Chondrocyte (in vitro differentiated cells): Measurements from ENCODE around the gene TCF7L2. TPM values are rescaled to one million over a fixed set of nuclear protein-coding genes. Genes with fewer than 3 reads are reported as not detected.

Experiments used
- DNase-seq: peaks from one replicate; pipeline ENCODE4 v3.0.0; 2021; ENCODE audit warnings: mixed read lengths, low spot score
- H3K27ac Mint-ChIP-seq: one replicate; pipeline ENCODE4 v1.8.0; 2021; ENCODE audit warnings: mild to moderate bottlenecking, moderate library complexity, mixed read lengths; ENCODE audit not compliant: unreplicated experiment
- H3K27me3 Mint-ChIP-seq: 2 replicates; pipeline ENCODE4 v1.8.0; 2021; ENCODE audit warnings: low read depth, mixed read lengths
- H3K36me3 Mint-ChIP-seq: 2 replicates; pipeline ENCODE4 v1.8.0; 2021; ENCODE audit warnings: low read depth, mixed read lengths
- H3K4me1 Mint-ChIP-seq: 2 replicates; pipeline ENCODE4 v1.8.0; 2021; ENCODE audit warnings: low read depth, mild to moderate bottlenecking, mixed read lengths
- H3K4me3 Mint-ChIP-seq: one replicate; pipeline ENCODE4 v1.8.0; 2021; ENCODE audit warnings: mild to moderate bottlenecking, moderate library complexity, mixed read lengths; ENCODE audit not compliant: unreplicated experiment
- H3K9me3 Mint-ChIP-seq: 2 replicates; pipeline ENCODE4 v1.8.0; 2021; ENCODE audit warnings: low read depth, mixed read lengths
- CTCF ChIP-seq: fragments of 200-600 bp; sonication (generic); IDR thresholded peaks from 2 replicates; pipeline ENCODE4 v1.5.0; 2021; ENCODE audit warnings: antibody characterized with exemption, mild to moderate bottlenecking, moderate library complexity
- total RNA-seq: library from RNA; stranded (reverse); gene quantifications from 3 replicates; pipeline ENCODE4 v1.2.1, GENCODE V29; 2021

TCF7L2 gene
- total RNA-seq, 1 donor from 2014 or later = 30.9 TPM

GRCh38 chr10:112961609-112962008 is 11.6 kb downstream of the TCF7L2 start:
- Mint-ChIP-seq H3K27me3 (no peaks in the 10 kb centered on the region), H3K27ac (peak overlapping the region; percentile 22), H3K4me3 (no peak overlapping the region), H3K4me1 (peaks cover 89% of the 10 kb centered on the region), H3K9me3 (no peaks in the 10 kb centered on the region), H3K36me3 (peaks cover 7% of the 10 kb centered on the region)
- DNase-seq = no peak
- TF ChIP-seq CTCF = no peak

GRCh38 chr10:112962343-112962742 is 12.3 kb downstream of the TCF7L2 start:
- TF ChIP-seq CTCF = no peak
- H3K27me3 Mint-ChIP-seq = no peaks in the 10 kb centered on the region
- no peak for DNase-seq
- peak overlapping the region; percentile 22 for H3K27ac Mint-ChIP-seq
- H3K9me3 Mint-ChIP-seq = no peaks in the 10 kb centered on the region
- H3K36me3 Mint-ChIP-seq = peaks cover 7% of the 10 kb centered on the region
- peaks cover 89% of the 10 kb centered on the region for H3K4me1 Mint-ChIP-seq
- H3K4me3 Mint-ChIP-seq = no peak overlapping the region

- Mint-ChIP-seq H3K4me1 (peaks cover 74% of the 10 kb centered on the region), H3K36me3 (peaks cover 7% of the 10 kb centered on the region), H3K27me3 (no peaks in the 10 kb centered on the region), H3K4me3 (no peak overlapping the region), H3K9me3 (no peaks in the 10 kb centered on the region), H3K27ac (peak overlapping the region; percentile 68)
- no peak for DNase-seq
- no peak for TF ChIP-seq CTCF
Observed at GRCh38 chr10:112963835-112964234, 13.8 kb downstream of the TCF7L2 start.

- H3K4me3 Mint-ChIP-seq = no peak overlapping the region
- peaks cover 68% of the 10 kb centered on the region for H3K4me1 Mint-ChIP-seq
- H3K9me3 Mint-ChIP-seq = no peaks in the 10 kb centered on the region
- no peak for TF ChIP-seq CTCF
- H3K27ac Mint-ChIP-seq = peak overlapping the region; percentile 68
- no peak for DNase-seq
- H3K36me3 Mint-ChIP-seq = peaks cover 11% of the 10 kb centered on the region
- H3K27me3 Mint-ChIP-seq = no peaks in the 10 kb centered on the region
Observed at GRCh38 chr10:112964482-112964881, 14.4 kb downstream of the TCF7L2 start.

- Mint-ChIP-seq H3K4me3 (no peak overlapping the region), H3K36me3 (peaks cover 10% of the 10 kb centered on the region), H3K27me3 (no peaks in the 10 kb centered on the region), H3K9me3 (no peaks in the 10 kb centered on the region), H3K27ac (peak overlapping the region; percentile 55), H3K4me1 (peaks cover 66% of the 10 kb centered on the region)
- no peak for TF ChIP-seq CTCF
- DNase-seq = no peak
Observed at GRCh38 chr10:112966194-112966855, 16.3 kb downstream of the TCF7L2 start.
